Ishikawa (cell line): ENCODE measurements around the gene FSHR.

Source experiments
- CEBPB ChIP-seq: IDR thresholded peaks from 2 replicates; pipeline ENCODE4 v1.6.1; 2012
- CREB1 ChIP-seq: IDR thresholded peaks from 2 replicates; pipeline ENCODE4 v1.6.1; 2012; ENCODE audit warnings: low read depth
- EGR1 ChIP-seq: IDR thresholded peaks from 2 replicates; pipeline ENCODE4 v1.6.1; 2012
- EP300 ChIP-seq: IDR thresholded peaks from 2 replicates; pipeline ENCODE4 v1.6.1; 2012; ENCODE audit warnings: borderline replicate concordance
- FOXM1 ChIP-seq: IDR thresholded peaks from 2 replicates; pipeline ENCODE4 v1.6.1; 2012; ENCODE audit warnings: low read depth, borderline replicate concordance
- NFIC ChIP-seq: IDR thresholded peaks from 2 replicates; pipeline ENCODE4 v1.6.1; 2012
- RAD21 ChIP-seq: IDR thresholded peaks from 2 replicates; pipeline ENCODE4 v1.6.1; 2012; ENCODE audit warnings: low read depth
- TAF1 ChIP-seq: IDR thresholded peaks from 2 replicates; pipeline ENCODE4 v1.6.1; 2012; ENCODE audit warnings: low read depth, mild to moderate bottlenecking
- TCF12 ChIP-seq: IDR thresholded peaks from 2 replicates; pipeline ENCODE4 v1.6.1; 2012; ENCODE audit warnings: low read depth
- TEAD4 ChIP-seq: IDR thresholded peaks from 2 replicates; pipeline ENCODE4 v1.6.1; 2012
- YY1 ChIP-seq: IDR thresholded peaks from 2 replicates; pipeline ENCODE4 v1.6.1; 2012; ENCODE audit warnings: low read depth
- ZBTB7A ChIP-seq: IDR thresholded peaks from 2 replicates; pipeline ENCODE4 v1.6.1; 2012; ENCODE audit warnings: low read depth
- TF ChIP-seq, protein P1 (sequence below): IDR thresholded peaks from 2 replicates; pipeline ENCODE4 v1.6.1; 2012
- TF ChIP-seq, protein P2 (sequence below): IDR thresholded peaks from 2 replicates; pipeline ENCODE4 v1.6.1; 2012
- TF ChIP-seq, protein P3 (sequence below): IDR thresholded peaks from 2 replicates; pipeline ENCODE4 v1.6.1; 2012; ENCODE audit warnings: low read depth, mild to moderate bottlenecking

The FSHR gene, protein sequence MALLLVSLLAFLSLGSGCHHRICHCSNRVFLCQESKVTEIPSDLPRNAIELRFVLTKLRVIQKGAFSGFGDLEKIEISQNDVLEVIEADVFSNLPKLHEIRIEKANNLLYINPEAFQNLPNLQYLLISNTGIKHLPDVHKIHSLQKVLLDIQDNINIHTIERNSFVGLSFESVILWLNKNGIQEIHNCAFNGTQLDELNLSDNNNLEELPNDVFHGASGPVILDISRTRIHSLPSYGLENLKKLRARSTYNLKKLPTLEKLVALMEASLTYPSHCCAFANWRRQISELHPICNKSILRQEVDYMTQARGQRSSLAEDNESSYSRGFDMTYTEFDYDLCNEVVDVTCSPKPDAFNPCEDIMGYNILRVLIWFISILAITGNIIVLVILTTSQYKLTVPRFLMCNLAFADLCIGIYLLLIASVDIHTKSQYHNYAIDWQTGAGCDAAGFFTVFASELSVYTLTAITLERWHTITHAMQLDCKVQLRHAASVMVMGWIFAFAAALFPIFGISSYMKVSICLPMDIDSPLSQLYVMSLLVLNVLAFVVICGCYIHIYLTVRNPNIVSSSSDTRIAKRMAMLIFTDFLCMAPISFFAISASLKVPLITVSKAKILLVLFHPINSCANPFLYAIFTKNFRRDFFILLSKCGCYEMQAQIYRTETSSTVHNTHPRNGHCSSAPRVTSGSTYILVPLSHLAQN

DNA sequence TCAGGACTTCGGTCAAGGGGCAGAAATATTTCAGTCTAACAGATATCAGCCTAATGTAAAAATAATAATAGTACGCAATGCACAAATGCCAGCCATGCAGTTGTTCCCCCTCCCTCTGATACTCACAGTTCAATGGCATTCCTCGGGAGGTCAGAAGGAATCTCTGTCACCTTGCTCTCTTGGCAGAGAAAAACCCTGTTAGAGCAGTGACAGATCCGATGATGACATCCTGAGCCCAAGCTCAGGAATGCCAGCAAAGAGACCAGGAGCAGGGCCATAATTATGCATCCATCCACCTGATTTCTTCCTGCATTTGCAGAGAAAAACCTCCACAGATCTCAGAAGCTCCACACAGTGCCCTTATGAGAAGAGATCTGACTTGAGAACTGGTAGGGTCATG is at the start of gene FSHR:
TSS of gene FSHR (minus strand) at position 376 of the 400 bp plus-strand sequence. CDS start at position 278, 98 bp downstream.
- no peak for TF ChIP-seq CREB1
- TF ChIP-seq TAF1, result no peak
- no peak for TF ChIP-seq EP300
- TF ChIP-seq FOXM1, result no peak
- no peak for TF ChIP-seq TCF12
- no peak for TF ChIP-seq TEAD4

DNA sequence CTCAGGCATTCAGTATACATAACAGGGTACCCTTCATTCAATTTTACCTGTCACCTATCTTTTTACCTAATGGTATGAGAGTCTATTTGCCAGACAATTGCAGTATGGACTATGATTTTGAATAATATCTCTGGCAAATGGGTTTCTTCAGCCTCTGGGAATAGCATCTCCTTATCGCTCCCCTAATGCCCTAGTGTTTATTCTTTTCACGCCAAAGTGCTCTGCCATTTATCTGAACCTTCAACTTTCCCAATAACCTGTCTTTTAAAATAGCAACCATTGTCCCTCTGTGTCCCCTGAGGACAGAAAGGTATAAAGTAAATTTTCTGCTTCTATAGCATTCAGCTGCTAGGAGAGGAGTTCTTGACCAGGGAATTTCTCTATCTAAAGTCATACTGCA is 45.0 kb upstream of the FSHR start:
- TF ChIP-seq CREB1 (no peak), TCF12 (no peak), EP300 (no peak), NFIC (no peak), FOXM1 (no peak), YY1 (no peak), TEAD4 (no peak), CEBPB (no peak), TAF1 (no peak), RAD21 (no peak), ZBTB7A (no peak), EGR1 (no peak)
- TF ChIP-seq, protein P1, sequence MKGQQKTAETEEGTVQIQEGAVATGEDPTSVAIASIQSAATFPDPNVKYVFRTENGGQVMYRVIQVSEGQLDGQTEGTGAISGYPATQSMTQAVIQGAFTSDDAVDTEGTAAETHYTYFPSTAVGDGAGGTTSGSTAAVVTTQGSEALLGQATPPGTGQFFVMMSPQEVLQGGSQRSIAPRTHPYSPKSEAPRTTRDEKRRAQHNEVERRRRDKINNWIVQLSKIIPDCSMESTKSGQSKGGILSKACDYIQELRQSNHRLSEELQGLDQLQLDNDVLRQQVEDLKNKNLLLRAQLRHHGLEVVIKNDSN, result no peak
- TF ChIP-seq, protein P2, sequence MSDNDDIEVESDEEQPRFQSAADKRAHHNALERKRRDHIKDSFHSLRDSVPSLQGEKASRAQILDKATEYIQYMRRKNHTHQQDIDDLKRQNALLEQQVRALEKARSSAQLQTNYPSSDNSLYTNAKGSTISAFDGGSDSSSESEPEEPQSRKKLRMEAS, result no peak
- TF ChIP-seq, protein P3, sequence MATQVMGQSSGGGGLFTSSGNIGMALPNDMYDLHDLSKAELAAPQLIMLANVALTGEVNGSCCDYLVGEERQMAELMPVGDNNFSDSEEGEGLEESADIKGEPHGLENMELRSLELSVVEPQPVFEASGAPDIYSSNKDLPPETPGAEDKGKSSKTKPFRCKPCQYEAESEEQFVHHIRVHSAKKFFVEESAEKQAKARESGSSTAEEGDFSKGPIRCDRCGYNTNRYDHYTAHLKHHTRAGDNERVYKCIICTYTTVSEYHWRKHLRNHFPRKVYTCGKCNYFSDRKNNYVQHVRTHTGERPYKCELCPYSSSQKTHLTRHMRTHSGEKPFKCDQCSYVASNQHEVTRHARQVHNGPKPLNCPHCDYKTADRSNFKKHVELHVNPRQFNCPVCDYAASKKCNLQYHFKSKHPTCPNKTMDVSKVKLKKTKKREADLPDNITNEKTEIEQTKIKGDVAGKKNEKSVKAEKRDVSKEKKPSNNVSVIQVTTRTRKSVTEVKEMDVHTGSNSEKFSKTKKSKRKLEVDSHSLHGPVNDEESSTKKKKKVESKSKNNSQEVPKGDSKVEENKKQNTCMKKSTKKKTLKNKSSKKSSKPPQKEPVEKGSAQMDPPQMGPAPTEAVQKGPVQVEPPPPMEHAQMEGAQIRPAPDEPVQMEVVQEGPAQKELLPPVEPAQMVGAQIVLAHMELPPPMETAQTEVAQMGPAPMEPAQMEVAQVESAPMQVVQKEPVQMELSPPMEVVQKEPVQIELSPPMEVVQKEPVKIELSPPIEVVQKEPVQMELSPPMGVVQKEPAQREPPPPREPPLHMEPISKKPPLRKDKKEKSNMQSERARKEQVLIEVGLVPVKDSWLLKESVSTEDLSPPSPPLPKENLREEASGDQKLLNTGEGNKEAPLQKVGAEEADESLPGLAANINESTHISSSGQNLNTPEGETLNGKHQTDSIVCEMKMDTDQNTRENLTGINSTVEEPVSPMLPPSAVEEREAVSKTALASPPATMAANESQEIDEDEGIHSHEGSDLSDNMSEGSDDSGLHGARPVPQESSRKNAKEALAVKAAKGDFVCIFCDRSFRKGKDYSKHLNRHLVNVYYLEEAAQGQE, result no peak

DNA sequence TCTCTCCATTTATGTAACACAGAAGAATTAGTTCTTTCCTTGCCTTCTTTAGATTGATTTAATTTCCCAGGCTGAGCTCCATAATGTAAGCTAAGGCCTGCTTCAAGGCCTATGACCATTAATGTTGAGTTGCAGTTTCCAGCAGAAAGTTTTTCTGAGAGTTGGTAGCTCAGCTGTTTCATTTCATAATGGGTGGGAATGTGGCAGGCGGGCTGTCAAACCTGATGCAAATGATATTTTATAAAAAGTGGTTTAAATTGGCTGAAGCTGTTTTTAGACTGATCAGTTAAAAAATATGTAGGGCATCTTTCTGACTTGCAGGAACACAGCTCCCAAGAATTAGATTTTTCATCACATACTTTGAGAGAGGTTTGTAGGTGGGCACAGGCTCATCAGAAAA is 40.4 kb upstream of the FSHR start:
- no peak for TF ChIP-seq TCF12
- TF ChIP-seq, protein P2, result no peak

DNA sequence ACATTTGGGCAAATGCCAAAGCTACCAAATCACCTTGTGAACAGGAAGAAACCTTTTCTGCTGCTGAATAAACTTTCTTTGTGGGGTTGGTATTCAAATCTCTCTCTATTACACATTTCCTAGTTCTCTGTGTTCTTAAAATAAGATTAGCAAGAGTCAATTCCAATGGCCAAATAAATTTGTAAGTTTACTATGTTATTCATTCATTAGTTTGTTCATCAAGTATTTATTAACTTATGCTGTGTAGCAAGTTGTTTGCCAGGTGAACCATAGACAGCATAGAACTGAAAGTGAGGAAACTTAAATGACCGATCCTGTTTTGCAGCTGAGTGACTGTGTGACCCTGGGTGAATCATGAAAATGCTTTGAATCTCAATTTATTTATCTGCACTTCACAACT is 37.7 kb upstream of the FSHR start:
- TF ChIP-seq CEBPB, result no peak
- TF ChIP-seq FOXM1, result no peak
- TF ChIP-seq, protein P2, result no peak
- TF ChIP-seq TEAD4, result no peak
- TF ChIP-seq, protein P1, result no peak
- TF ChIP-seq TAF1, result no peak
- TF ChIP-seq, protein P3, result no peak
- no peak for TF ChIP-seq EP300
- no peak for TF ChIP-seq YY1
- TF ChIP-seq RAD21, result no peak
- no peak for TF ChIP-seq TCF12
- TF ChIP-seq NFIC, result no peak
- no peak for TF ChIP-seq ZBTB7A
- TF ChIP-seq EGR1, result no peak
- TF ChIP-seq CREB1, result no peak

DNA sequence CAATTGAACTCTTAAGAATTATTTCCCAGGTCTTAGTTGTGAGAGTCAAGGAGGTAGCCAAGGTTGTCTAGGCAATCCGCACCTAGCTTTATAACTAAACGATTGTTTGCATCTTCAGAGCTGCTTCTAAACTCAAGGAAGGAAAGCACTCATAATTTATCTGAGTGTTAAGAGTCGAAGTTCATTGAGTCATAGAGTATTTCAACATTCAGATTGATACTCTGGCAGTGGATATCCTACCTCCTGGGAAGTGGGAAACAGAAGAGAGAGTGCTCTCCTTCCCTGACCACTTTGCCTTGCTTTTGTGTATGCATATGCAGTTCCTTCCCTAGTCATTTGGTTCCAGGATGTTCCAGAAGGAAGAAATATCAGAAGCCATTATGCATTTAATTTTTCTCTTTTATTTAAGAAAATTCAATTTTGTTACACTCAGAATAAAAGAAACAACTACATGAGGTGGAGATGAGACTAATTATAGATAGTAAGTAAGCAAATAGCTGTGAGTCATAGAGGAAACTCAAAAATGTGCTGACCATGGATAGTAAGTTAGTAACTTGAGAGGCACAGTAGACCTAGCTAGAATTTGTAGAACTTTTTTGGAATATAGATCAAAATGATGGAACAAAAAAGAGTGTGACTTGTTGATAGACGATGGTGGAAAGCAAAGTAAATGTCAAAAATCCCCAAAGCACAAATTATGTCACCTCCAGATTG is 35.4 kb upstream of the FSHR start:
- TF ChIP-seq EGR1 (no peak), ZBTB7A (no peak), EP300 (no peak), TAF1 (no peak), TEAD4 (no peak), CEBPB (no peak), TCF12 (no peak), RAD21 (no peak), YY1 (no peak), NFIC (no peak), CREB1 (no peak), FOXM1 (no peak)
- TF ChIP-seq, protein P2, result no peak
- TF ChIP-seq, protein P1, result no peak
- TF ChIP-seq, protein P3, result no peak
